ENCODE results near the gene GALR2.
A peak's percentile ranks its signal among the peaks of the same experiment; 100 is the strongest.

Gene GALR2

DNA sequence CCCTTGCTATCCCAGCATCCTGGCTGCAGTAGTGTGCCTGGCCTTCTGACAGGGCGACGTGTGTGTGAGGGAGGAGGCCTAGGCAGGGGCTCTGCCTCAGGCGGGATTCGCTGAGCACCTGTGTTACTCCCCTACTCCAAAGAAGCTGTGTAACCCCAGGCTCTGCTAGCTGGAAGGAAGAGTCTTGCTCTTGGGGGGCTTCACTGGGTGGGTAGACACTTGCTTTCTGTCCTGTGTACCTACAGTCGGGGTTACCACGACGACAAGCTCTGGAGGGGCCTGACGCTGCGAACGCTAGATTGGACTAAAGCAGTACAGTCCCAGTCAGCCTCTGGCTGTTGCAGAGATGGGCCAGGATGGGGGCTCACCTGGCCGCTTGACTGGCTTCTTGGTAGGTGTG, 19.5 kb downstream of the GALR2 start:
- Histone ChIP-seq H3K9me3 (ENCODE audit: control insufficient read depth in 1 of 2, low read length in 2 of 2) (no peaks in the 10 kb centered on the region), H3K36me3 (ENCODE audit: control insufficient read depth in 1 of 2, insufficient read depth in 2 of 2, low read length in 2 of 2) (peaks cover 35 to 71% of the 10 kb centered on the region in 2 donors), H3K27ac (ENCODE audit: low read depth, low read length) (no peak overlapping the region), H3K9ac (ENCODE audit: low read depth in 1 of 2, low read length in 2 of 2) (no peak overlapping the region), H3K27me3 (ENCODE audit: control insufficient read depth in 1 of 2, insufficient read depth in 2 of 2, low read length in 2 of 2) (no peaks in the 10 kb centered on the region), H3K4me1 (ENCODE audit: control insufficient read depth in 1 of 2, insufficient read depth in 2 of 2, low read length in 2 of 2) (no peaks in the 10 kb centered on the region), H3K4me3 (ENCODE audit: low read depth in 1 of 2, low read length in 2 of 2) (no peak overlapping the region)

DNA sequence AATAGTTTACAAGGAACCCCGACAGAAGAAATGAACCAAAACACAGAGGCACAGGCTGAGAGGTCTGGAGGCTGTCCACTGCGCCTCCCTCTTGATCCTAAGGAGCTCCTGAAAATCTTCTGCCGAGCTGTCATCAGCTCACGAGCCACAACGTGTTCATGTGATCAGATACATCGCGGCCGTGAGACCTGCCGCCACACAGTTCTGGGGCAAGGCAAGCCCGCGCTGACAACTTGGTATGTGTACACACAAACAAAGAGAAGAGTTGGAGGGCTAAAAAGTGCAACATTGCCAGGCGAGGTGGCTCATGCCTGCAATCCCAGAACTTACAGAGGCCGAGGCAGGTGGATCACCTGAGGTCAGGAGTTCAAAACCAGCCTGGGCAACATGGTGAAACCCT, 21.4 kb downstream of the GALR2 start:
- H3K9me3 ChIP-seq (ENCODE audit: control insufficient read depth in 1 of 2, low read length in 2 of 2) = no peaks in the 10 kb centered on the region
- peaks cover 27 to 64% of the 10 kb centered on the region in 2 donors for H3K36me3 ChIP-seq (ENCODE audit: control insufficient read depth in 1 of 2, insufficient read depth in 2 of 2, low read length in 2 of 2)
- no peak overlapping the region for H3K4me3 ChIP-seq (ENCODE audit: low read depth in 1 of 2, low read length in 2 of 2)
- no peak overlapping the region for H3K9ac ChIP-seq (ENCODE audit: low read depth in 1 of 2, low read length in 2 of 2)
- H3K4me1 ChIP-seq (ENCODE audit: control insufficient read depth in 1 of 2, insufficient read depth in 2 of 2, low read length in 2 of 2) = no peaks in the 10 kb centered on the region
- H3K27ac ChIP-seq (ENCODE audit: low read depth, low read length) = no peak overlapping the region
- H3K27me3 ChIP-seq (ENCODE audit: control insufficient read depth in 1 of 2, insufficient read depth in 2 of 2, low read length in 2 of 2) = no peaks in the 10 kb centered on the region

DNA sequence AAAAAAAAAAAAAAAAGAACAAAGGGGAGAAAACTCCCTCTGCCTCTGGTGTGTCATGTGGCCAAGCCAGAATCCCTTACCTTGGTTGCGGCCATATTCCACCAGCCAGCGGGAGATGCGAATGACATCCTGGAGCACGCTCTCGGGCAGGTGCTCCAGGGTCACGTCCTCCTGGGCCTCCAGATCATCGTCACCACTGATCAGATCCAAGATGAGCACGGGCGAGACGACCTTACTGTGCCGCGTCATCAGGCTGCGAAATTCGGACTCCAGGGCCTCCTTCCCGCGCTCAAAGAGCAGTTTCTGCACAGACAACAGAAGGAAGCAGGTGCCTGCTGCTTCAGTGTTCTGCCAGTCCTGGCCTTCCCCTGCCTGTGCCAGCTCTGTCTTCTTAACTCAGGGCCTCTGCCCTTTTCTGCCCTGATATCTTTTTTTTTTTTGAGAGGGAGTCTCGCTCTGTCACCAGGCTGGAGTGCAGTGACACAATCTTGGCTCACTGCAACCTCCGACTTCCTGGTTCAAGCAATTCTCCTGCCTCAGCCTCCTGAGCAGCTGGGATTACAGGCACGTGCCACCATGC, 23.2 kb downstream of the GALR2 start:
- Histone ChIP-seq H3K36me3 (ENCODE audit: control insufficient read depth in 1 of 2, insufficient read depth in 2 of 2, low read length in 2 of 2) (peaks cover 31 to 62% of the 10 kb centered on the region in 2 donors), H3K4me1 (ENCODE audit: control insufficient read depth in 1 of 2, insufficient read depth in 2 of 2, low read length in 2 of 2) (peaks cover 3 to 7% of the 10 kb centered on the region in 2 donors), H3K9ac (ENCODE audit: low read depth in 1 of 2, low read length in 2 of 2) (no peak overlapping the region), H3K9me3 (ENCODE audit: control insufficient read depth in 1 of 2, low read length in 2 of 2) (no peaks in the 10 kb centered on the region), H3K4me3 (ENCODE audit: low read depth in 1 of 2, low read length in 2 of 2) (no peak overlapping the region), H3K27ac (ENCODE audit: low read depth, low read length) (no peak overlapping the region), H3K27me3 (ENCODE audit: control insufficient read depth in 1 of 2, insufficient read depth in 2 of 2, low read length in 2 of 2) (no peaks in the 10 kb centered on the region)

- no peaks in the 10 kb centered on the region for H3K9me3 ChIP-seq (ENCODE audit: control insufficient read depth in 1 of 2, low read length in 2 of 2)
- H3K27ac ChIP-seq (ENCODE audit: low read depth, low read length) = no peak overlapping the region
- H3K4me3 ChIP-seq (ENCODE audit: low read depth in 1 of 2, low read length in 2 of 2) = peak overlapping the region; percentile 79 to 91
- no peaks in the 10 kb centered on the region for H3K27me3 ChIP-seq (ENCODE audit: control insufficient read depth in 1 of 2, insufficient read depth in 2 of 2, low read length in 2 of 2)
- H3K9ac ChIP-seq (ENCODE audit: low read depth in 1 of 2, low read length in 2 of 2) = peak overlapping the region; percentile 80 to 87
- peaks cover 15 to 16% of the 10 kb centered on the region in 2 donors for H3K4me1 ChIP-seq (ENCODE audit: control insufficient read depth in 1 of 2, insufficient read depth in 2 of 2, low read length in 2 of 2)
- H3K36me3 ChIP-seq (ENCODE audit: control insufficient read depth in 1 of 2, insufficient read depth in 2 of 2, low read length in 2 of 2) = peaks cover 11 to 25% of the 10 kb centered on the region in 2 donors
Measured at GRCh38 chr17:76102944-76103273, 28.3 kb downstream of the GALR2 start.

GRCh38 chr17:76103274-76104139, 28.9 kb downstream of the GALR2 start, which contains the start of gene EXOC7:
EXOC7 (minus strand) TSS chr17:76103787; CDS start chr17:76103692, 95 bp downstream.
- peak within 1 kb of the TSS; percentile 79 to 91 for H3K4me3 ChIP-seq (ENCODE audit: low read depth in 1 of 2, low read length in 2 of 2)
- peaks cover 11 to 24% of the 10 kb centered on the region in 2 donors for H3K36me3 ChIP-seq (ENCODE audit: control insufficient read depth in 1 of 2, insufficient read depth in 2 of 2, low read length in 2 of 2)
- no peaks in the 10 kb centered on the region for H3K9me3 ChIP-seq (ENCODE audit: control insufficient read depth in 1 of 2, low read length in 2 of 2)
- H3K9ac ChIP-seq (ENCODE audit: low read depth in 1 of 2, low read length in 2 of 2) = peak within 1 kb of the TSS; percentile 80 to 87
- peaks cover 15 to 16% of the 10 kb centered on the region in 2 donors for H3K4me1 ChIP-seq (ENCODE audit: control insufficient read depth in 1 of 2, insufficient read depth in 2 of 2, low read length in 2 of 2)
- peak within 1 kb of the TSS; percentile 43 for H3K27ac ChIP-seq (ENCODE audit: low read depth, low read length)
- H3K27me3 ChIP-seq (ENCODE audit: control insufficient read depth in 1 of 2, insufficient read depth in 2 of 2, low read length in 2 of 2) = no peaks in the 10 kb centered on the region

DNA sequence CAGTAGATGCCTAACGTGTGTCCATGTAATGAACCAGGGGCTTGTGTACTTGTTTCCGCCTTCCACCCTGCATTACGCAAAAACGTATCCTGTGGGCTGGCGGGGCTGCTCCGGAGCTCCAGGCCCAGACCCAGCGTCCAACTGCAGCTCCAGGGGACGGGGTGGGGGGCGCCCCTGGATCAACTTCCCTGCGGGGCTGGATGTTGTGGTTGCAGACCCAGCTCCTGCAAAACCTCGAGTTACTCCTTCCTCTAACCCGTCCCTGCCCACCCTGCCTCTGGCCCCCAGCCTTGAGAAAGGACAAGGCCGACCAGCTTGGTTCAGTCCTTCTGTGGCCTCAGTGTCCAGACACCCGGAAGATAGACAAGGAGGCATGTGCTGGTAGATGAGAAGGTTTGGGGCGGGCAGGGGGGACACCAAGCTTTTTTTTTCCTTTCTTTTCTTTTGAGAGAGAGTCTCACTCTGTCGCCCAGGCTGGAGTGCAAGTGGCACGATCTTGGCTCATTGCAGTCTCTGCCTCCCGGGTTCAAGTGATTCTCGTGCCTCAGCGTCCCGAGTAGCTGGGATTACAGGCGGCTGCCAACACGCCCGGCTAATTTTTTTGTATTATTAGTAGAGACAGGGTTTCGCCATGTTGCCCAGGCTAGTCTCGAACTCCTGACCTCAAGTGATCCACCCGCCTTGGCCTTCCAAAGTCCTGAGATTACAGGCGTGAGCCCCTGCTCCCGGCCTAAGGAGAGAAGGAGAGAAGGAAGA, 29.7 kb downstream of the GALR2 start:
- Histone ChIP-seq H3K4me3 (ENCODE audit: low read depth in 1 of 2, low read length in 2 of 2) (peak overlapping the region; percentile 79 to 91), H3K27me3 (ENCODE audit: control insufficient read depth in 1 of 2, insufficient read depth in 2 of 2, low read length in 2 of 2) (no peaks in the 10 kb centered on the region), H3K4me1 (ENCODE audit: control insufficient read depth in 1 of 2, insufficient read depth in 2 of 2, low read length in 2 of 2) (peaks cover 15 to 16% of the 10 kb centered on the region in 2 donors), H3K36me3 (ENCODE audit: control insufficient read depth in 1 of 2, insufficient read depth in 2 of 2, low read length in 2 of 2) (peaks cover 11 to 23% of the 10 kb centered on the region in 2 donors), H3K9me3 (ENCODE audit: control insufficient read depth in 1 of 2, low read length in 2 of 2) (no peaks in the 10 kb centered on the region), H3K27ac (ENCODE audit: low read depth, low read length) (peak overlapping the region; percentile 39), H3K9ac (ENCODE audit: low read depth in 1 of 2, low read length in 2 of 2) (peak overlapping the region; percentile 80 to 87)

GRCh38 chr17:76104896-76105231, 30.3 kb downstream of the GALR2 start:
- H3K36me3 ChIP-seq (ENCODE audit: control insufficient read depth in 1 of 2, insufficient read depth in 2 of 2, low read length in 2 of 2) = peaks cover 11 to 17% of the 10 kb centered on the region in 2 donors
- no peak overlapping the region for H3K4me3 ChIP-seq (ENCODE audit: low read depth in 1 of 2, low read length in 2 of 2)
- peaks cover 15 to 16% of the 10 kb centered on the region in 2 donors for H3K4me1 ChIP-seq (ENCODE audit: control insufficient read depth in 1 of 2, insufficient read depth in 2 of 2, low read length in 2 of 2)
- no peaks in the 10 kb centered on the region for H3K9me3 ChIP-seq (ENCODE audit: control insufficient read depth in 1 of 2, low read length in 2 of 2)
- H3K27ac ChIP-seq (ENCODE audit: low read depth, low read length) = no peak overlapping the region
- no peak overlapping the region for H3K9ac ChIP-seq (ENCODE audit: low read depth in 1 of 2, low read length in 2 of 2)
- no peaks in the 10 kb centered on the region for H3K27me3 ChIP-seq (ENCODE audit: control insufficient read depth in 1 of 2, insufficient read depth in 2 of 2, low read length in 2 of 2)

GRCh38 chr17:76106703-76107102, 32.1 kb downstream of the GALR2 start:
- Histone ChIP-seq H3K27me3 (ENCODE audit: control insufficient read depth in 1 of 2, insufficient read depth in 2 of 2, low read length in 2 of 2) (no peaks in the 10 kb centered on the region), H3K4me3 (ENCODE audit: low read depth in 1 of 2, low read length in 2 of 2) (no peak overlapping the region), H3K9me3 (ENCODE audit: control insufficient read depth in 1 of 2, low read length in 2 of 2) (no peaks in the 10 kb centered on the region), H3K27ac (ENCODE audit: low read depth, low read length) (no peak overlapping the region), H3K36me3 (ENCODE audit: control insufficient read depth in 1 of 2, insufficient read depth in 2 of 2, low read length in 2 of 2) (peaks cover 4 to 5% of the 10 kb centered on the region in 2 donors), H3K9ac (ENCODE audit: low read depth in 1 of 2, low read length in 2 of 2) (no peak overlapping the region), H3K4me1 (ENCODE audit: control insufficient read depth in 1 of 2, insufficient read depth in 2 of 2, low read length in 2 of 2) (peaks cover 15 to 16% of the 10 kb centered on the region in 2 donors)

DNA sequence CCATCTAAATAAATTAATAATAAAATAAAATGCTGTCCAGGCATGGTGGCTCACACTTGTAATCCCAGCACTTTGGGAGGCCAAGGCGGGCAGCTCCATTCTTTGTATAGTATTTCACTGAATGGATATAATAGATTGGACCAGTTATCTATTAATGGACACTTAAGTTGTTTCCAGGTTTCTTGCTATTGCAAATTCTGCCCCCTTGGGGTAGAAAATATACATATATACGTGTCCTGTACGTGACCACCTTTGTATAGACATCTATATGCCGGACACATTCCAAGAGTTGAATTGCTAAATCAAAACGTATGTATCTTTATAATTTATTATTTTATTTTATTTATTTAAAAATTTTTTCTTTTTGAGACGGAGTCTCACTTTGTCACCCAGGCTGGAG, 32.9 kb downstream of the GALR2 start:
- peaks cover 11 to 15% of the 10 kb centered on the region in 2 donors for H3K4me1 ChIP-seq (ENCODE audit: control insufficient read depth in 1 of 2, insufficient read depth in 2 of 2, low read length in 2 of 2)
- H3K27me3 ChIP-seq (ENCODE audit: control insufficient read depth in 1 of 2, insufficient read depth in 2 of 2, low read length in 2 of 2) = no peaks in the 10 kb centered on the region
- H3K9me3 ChIP-seq (ENCODE audit: control insufficient read depth in 1 of 2, low read length in 2 of 2) = no peaks in the 10 kb centered on the region
- H3K27ac ChIP-seq (ENCODE audit: low read depth, low read length) = no peak overlapping the region
- no peak overlapping the region for H3K4me3 ChIP-seq (ENCODE audit: low read depth in 1 of 2, low read length in 2 of 2)
- H3K36me3 ChIP-seq (ENCODE audit: control insufficient read depth in 1 of 2, insufficient read depth in 2 of 2, low read length in 2 of 2) = no peaks in the 10 kb centered on the region
- no peak overlapping the region for H3K9ac ChIP-seq (ENCODE audit: low read depth in 1 of 2, low read length in 2 of 2)

GRCh38 chr17:76111956-76112355, 37.4 kb downstream of the GALR2 start:
- no peaks in the 10 kb centered on the region for H3K9me3 ChIP-seq (ENCODE audit: control insufficient read depth in 1 of 2, low read length in 2 of 2)
- no peak overlapping the region for H3K27ac ChIP-seq (ENCODE audit: low read depth, low read length)
- H3K4me1 ChIP-seq (ENCODE audit: control insufficient read depth in 1 of 2, insufficient read depth in 2 of 2, low read length in 2 of 2) = no peaks in the 10 kb centered on the region
- H3K36me3 ChIP-seq (ENCODE audit: control insufficient read depth in 1 of 2, insufficient read depth in 2 of 2, low read length in 2 of 2) = no peaks in the 10 kb centered on the region
- no peak overlapping the region for H3K9ac ChIP-seq (ENCODE audit: low read depth in 1 of 2, low read length in 2 of 2)
- no peak overlapping the region for H3K4me3 ChIP-seq (ENCODE audit: low read depth in 1 of 2, low read length in 2 of 2)
- H3K27me3 ChIP-seq (ENCODE audit: control insufficient read depth in 1 of 2, insufficient read depth in 2 of 2, low read length in 2 of 2) = no peaks in the 10 kb centered on the region
